Measurements from ENCODE around the gene GRAMD1B.

Gene GRAMD1B

GRCh38 chr11:123575441-123575840, 145.4 kb downstream of the GRAMD1B start:
- no peak for DNase-seq

GRCh38 chr11:123576082-123576481, 146.0 kb downstream of the GRAMD1B start:
- no peak for DNase-seq

GRCh38 chr11:123576501-123576900, 146.4 kb downstream of the GRAMD1B start:
- DNase-seq: no peak

GRCh38 chr11:123577081-123577598, 147.1 kb downstream of the GRAMD1B start:
- peak; percentile 29 for DNase-seq

- DNase-seq: no peak
Observed at GRCh38 chr11:123578778-123579481, 148.9 kb downstream of the GRAMD1B start.

- no peak for DNase-seq
Observed at GRCh38 chr11:123579482-123579812, 149.4 kb downstream of the GRAMD1B start.

- no peak for DNase-seq
Observed at GRCh38 chr11:123580137-123580536, 150.1 kb downstream of the GRAMD1B start.

GRCh38 chr11:123580557-123581275, 150.6 kb downstream of the GRAMD1B start:
- peak; percentile 20 for DNase-seq

- no peak for DNase-seq
Observed at GRCh38 chr11:123581651-123582399, 151.8 kb downstream of the GRAMD1B start.

GRCh38 chr11:123582992-123583504, 153.0 kb downstream of the GRAMD1B start:
- no peak for DNase-seq

- DNase-seq: no peak
Observed at GRCh38 chr11:123584186-123584585, 154.1 kb downstream of the GRAMD1B start.

GRCh38 chr11:123584737-123585136, 154.7 kb downstream of the GRAMD1B start:
- no peak for DNase-seq

GRCh38 chr11:123585206-123585605, 155.1 kb downstream of the GRAMD1B start:
- no peak for DNase-seq

- DNase-seq: no peak
Observed at GRCh38 chr11:123585706-123586105, 155.6 kb downstream of the GRAMD1B start.

- no peak for DNase-seq
Observed at GRCh38 chr11:123586568-123586967, 156.5 kb downstream of the GRAMD1B start.

- no peak for DNase-seq
Observed at GRCh38 chr11:123587044-123587443, 157.0 kb downstream of the GRAMD1B start.

- DNase-seq: no peak
Observed at GRCh38 chr11:123587559-123587958, 157.5 kb downstream of the GRAMD1B start.

- DNase-seq: no peak
Observed at GRCh38 chr11:123588117-123588863, 158.2 kb downstream of the GRAMD1B start.

- no peak for DNase-seq
Observed at GRCh38 chr11:123588864-123589262, 158.8 kb downstream of the GRAMD1B start.

GRCh38 chr11:123590296-123590912, 160.3 kb downstream of the GRAMD1B start:
- no peak for DNase-seq

GRCh38 chr11:123593570-123593969, 163.5 kb downstream of the GRAMD1B start:
- DNase-seq: no peak
